NCI-H2081 treated with DMSO at 0.1 percent for 48 hours (cell line): ENCODE measurements around the gene HEPN1.

Experiments
- DNase-seq: peaks from one replicate; lab custom pipeline; 2025; lab: John Stamatoyannopoulos, UW

The HEPN1 gene

DNA sequence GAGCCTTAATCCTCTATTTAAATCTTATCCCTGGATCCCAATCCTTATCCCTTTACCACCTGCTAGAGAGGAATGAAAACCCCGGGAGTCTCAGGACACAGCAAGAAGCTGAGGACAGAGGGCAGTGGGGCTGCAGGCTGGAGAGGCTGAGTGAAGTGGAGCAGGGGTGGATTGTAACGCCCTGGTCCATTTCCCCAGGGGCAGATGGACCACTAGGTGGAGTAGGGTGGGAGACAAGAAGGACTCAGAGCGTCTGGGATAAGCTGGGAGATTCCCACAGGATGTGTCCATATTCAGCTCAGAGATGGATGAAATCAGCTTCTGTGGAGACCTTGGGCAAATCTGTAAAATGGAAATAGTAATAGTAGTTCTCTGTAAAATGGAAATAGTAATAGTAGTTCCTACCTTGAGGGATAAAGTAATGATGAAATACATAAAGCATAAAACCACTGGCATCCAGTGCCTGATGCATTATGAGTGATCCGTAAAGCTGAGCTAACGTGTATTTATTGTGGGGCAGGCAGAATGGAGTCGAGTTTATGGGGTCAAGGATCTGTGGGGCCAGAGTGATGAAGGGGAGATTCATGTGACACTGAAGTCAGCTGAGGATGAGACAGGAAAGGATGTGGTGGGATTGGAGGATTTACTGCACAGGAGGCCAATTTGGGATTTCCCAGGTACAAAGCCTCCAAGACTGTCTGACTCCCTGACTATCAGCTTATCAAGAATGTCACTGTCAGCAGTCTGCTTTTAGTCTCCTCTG lies 19.5 kb upstream of the HEPN1 start:
- DNase-seq, result no peak

DNA sequence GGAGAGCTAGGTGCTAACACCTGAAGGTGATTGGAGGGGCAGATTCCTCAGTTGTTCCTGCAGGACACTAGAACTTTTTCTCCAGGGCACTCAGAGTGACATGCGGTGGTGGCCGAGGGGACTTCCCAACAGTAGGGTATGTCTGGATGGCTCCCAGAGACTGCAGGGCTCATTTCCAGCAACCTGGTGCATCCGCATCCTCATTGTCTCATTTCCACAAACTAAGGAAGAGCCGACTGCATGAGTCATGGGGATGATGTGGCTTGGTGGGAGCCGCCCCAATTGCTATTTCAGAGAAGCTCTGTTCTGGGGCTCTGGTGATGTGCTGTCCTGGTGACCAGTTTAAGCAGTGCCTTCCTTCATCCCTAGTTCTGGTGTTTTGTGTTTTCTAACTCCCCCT lies 18.6 kb upstream of the HEPN1 start:
- no peak for DNase-seq

DNA sequence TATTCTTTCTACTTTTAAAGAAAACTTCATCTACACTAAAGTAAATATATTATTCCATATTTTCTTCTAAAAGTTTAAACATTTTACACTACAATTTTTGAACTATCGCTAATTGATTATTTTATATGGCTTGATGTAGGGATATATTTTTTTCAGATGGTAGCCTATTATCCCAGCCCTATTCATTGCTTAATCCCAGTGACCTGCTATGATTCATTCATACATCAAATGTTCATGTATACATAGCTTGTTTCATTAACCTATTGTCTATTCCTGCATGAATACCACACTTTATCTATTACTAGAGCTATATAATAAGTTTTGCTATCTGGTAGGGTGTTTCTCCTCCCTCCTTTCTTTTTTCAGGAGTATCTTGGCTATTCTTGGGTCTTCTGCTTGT lies 16.4 kb upstream of the HEPN1 start:
- DNase-seq, result no peak

DNA sequence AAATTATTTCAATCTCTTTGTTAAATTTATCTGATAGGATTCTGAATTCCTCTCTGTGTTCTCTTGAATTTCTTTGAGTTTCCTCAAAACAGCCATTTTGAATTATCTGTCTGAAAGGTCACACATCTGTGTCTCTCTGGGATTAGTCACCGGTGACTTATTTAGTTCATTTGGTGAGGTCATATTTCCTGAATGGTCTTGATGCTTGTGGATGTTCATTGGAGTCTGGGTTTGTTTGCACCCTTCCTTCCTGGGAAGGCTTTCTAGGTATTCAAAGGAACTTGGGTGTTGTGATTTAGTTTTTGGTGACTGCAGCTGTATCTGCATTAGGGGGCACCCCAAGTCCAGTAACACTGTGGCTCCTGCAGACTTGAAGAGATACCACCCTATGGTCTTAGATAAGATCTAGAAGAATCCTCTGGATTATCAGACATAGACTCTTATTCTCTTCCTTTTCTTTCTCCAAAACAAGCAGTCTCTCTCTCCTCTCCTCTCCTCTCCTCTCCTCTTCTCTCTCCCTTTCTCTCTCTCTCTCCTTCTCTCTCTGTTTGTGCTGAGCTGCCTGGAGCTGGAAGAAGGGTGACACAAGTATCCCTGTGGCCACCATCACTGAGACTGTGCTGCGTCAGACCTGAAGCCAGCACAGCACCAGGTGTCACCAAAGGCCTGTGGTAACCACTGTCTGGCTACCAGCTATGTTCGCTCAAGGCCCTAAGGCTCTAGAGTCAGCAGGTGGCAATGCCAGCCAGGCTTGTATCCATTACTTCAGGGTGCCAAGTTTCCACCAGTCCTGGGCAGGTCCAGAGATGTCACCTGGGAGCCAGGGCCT lies 3.3 kb upstream of the HEPN1 start:
- DNase-seq, result no peak

DNA sequence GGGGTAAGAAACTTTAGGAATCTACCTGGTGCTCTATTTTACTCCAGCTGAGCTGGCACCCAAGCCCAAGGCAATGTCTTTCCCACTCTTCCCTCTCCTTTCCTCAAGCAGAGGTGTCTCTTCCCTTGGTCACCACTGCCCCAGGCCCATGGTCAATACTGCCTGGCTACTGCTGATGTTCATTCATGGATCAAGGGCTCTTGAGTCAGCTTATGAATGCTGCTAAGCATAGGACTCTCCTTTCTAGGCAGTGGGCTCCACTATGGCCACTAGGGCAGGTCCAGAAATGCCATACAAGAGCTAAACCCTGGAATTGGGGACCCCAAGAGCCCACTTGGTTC lies 2.7 kb upstream of the HEPN1 start:
- DNase-seq, result no peak

DNA sequence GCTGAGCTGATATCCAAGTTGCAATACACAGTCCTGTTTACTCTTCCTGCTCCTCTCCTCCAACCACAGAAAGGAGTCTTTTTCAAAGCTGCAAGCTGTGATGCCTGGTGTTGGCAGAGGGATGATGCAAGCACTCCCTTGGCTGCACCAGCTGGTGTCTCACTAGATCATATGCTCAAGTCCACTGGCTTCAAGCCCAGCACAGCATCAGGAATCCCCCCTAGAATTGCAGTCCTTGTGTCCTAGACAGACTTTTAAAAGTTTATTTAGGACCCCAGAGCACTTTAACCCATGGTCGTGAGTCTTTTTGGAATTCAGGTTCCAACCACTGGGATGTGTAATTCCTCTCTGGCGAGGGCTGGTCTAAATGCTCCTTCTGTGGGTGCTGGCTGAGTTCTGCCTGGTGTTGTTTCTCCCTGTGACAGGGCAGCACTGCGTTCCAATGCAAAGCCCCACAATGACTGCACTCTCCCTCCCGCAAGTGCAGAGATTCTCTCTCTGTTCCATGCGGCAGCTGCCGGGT lies 1.9 kb upstream of the HEPN1 start:
- no peak for DNase-seq

DNA sequence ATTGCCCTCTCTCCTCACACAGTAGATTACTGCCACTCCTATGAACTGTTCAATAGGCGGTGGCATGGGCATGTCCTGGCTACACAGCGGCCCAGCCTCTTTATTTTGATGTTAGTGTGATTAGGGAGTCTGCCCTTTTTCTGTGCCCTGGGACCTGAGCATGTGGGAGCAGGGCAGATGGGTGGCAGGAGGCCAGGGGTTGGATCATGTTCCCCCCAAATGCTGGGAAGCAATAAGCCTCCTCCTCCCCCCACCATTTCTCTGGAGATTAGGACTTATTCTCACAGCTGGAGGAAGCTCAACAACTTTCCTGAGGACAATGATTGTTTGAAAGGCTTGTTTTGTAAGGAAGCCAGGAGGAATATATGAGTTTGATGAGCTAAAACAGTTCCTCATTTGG lies 848 bp downstream of the HEPN1 start:
- no peak for DNase-seq

DNA sequence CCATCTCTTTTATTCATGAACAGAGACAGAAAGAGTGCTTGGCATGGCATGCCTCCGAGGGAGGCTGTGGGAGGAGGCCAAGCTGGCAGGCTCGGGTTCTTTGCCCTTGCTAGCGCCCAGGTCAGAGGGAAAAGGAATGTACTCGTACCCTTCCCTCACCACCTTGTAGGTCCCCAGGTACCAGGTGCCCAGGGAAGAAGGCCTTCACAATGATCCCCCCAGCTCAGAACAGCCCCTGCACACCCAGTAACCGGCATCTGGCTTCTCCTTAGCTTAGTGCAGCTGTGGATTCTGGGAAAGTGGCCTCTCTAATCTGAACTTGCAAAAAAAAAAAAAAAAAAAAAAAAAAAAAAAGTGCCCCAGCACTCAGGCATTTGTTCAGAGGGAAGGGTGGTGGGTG lies 1.3 kb downstream of the HEPN1 start:
- DNase-seq, result no peak

DNA sequence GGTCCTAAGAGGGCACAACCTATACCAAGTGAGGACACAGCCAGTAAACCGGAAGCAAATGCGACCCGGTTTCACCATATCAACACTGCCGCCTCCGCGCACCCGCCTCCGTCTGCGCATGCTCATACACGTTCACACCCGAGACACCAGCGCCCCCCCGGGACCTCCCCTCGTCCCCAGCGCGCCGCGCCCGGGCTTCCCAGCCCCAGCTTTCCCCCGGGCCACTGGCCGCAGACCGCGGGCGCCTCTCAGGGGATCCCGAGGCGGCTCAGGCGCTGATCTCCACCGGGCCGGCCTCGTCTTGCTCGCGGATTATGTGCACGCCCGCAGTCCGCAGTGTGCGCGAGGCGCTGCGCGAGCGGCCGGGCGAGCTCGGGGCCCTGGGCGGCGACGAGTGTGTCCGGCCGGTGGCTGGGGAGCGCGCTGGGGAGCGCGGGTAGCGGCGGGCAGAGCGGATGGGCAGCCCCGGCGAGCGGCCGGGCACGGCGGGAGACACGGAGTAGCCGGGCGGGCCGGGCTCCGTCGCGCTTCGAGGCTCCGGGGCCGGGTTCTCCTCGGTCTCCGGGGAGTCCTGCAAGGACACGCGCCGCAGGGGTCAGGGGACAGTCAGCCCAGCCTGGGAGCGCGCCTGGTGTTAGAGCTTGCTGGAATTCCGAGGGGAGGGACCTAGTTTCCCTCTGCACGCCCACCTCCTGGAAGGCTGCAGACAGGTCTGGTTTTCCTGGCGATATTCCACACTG lies 2.0 kb downstream of the HEPN1 start:
- no peak for DNase-seq

DNA sequence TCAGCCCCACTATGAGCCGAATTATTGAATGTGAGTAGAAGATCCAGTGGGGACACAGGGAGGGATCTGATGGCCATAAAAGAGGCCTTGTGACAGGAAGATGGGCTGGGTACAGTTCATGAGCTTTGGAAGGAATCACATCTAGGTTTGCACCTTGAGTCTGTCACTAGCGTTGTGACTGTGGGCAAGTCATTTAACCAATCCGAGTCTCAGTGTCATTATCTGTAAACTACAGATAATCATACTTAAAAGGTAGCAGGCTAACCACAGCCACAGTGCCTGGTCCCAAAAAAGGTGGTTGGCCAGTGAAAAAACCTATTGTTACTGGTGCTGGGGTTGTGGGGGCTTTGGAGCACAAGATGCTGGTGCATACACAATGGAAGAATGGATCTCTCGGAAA lies 3.8 kb downstream of the HEPN1 start:
- no peak for DNase-seq

DNA sequence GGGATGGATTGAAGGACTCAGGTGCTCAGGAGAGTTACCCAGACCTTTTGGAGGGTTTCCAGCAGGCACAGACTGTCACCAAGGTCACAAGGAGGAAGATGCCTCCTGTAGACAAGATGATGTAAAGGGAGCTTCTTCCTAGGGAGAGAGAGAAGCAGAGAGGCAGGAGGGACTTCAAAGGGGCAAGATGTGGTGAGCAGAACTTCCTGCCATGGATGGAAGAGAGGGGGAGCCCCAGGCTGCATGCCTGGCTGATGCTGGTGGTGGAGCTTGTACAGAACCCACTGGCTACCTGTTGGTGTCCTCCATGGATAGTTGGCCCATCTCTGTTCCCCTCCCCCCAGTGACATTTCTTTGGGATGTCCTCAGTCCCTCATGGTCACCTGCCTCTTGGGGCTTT lies 4.2 kb downstream of the HEPN1 start:
- DNase-seq, result no peak

DNA sequence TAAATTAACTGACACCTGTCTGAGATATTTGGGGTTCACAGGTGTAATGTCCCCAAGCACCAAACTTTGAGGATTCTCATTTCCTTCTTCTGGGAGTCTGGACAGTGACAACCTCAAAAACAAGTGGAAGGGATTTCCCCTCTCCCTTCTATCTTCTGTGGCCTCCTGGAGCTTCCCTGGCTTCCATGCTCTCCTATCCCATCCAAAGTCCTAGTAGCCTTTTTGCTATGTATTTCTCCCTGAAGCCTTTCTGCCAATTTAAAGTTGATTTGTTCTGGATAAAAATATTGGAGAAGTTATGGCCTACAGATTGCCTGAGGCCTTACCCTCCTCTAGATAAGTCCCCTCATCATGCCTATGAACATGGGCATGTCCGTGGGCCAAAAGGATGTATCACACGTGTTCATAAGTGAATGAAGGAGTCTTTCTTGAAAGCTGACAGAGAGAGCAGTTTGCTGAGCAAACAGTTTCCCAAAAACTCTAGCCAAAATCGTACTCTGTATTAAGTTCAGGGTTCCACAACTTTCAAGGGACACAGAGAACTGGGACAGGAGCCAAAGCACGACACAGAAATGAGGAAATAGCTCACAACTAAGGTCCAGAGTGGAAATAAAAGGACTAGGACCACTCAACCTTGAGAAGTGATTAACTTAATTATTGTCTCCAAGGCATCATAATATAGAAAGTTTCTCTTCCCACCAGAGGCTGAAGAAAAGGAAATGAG lies 10.1 kb downstream of the HEPN1 start:
- no peak for DNase-seq

DNA sequence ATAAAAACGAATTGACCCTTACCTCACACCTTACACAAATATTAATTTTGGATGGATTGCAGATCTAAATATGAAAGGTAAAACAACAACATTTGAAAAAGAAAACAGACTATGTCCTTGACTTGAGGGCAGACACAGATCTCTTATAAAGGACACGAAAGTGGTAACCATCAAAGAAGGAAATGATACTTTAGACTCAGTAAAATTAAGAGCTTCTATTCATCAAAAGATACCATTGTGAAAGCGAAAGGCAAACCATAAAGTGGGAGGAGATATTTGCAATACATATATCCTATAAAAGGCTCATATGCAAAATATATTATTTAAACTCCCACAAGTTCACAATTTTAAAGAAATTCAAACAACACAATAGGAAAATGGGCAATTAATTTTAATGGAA lies 11.7 kb downstream of the HEPN1 start:
- no peak for DNase-seq

DNA sequence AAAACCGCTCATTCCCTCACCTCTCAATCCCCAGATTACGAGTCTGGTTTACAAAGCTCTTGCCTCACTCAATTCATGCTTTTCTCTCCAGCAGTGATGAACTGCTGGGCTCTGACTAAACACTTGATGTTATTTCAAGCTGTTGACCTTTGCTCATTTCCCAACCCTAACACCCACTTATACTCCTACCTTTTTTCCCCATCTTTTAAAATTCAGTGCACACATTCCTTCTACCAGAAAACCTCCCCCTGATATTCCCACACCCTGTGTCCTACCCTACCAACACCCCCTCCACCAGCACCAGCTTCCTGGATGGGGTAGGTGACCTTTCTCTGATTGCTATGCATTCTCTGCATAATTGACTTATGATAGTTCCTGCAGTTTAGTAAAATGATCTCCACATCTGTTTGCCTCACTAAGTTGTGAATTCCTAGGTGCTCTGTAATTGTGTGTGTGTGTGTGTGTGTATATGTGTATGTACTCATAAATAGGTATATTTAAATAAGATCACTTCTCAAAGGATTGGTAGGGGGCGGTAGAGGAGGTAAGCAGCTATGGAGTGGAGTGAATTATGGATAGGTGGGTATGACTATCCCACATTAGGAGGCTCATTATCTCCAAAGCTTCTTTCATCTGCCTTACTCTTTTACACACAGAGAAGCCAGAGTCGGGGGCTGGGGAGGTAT lies 16.0 kb downstream of the HEPN1 start:
- DNase-seq, result no peak

DNA sequence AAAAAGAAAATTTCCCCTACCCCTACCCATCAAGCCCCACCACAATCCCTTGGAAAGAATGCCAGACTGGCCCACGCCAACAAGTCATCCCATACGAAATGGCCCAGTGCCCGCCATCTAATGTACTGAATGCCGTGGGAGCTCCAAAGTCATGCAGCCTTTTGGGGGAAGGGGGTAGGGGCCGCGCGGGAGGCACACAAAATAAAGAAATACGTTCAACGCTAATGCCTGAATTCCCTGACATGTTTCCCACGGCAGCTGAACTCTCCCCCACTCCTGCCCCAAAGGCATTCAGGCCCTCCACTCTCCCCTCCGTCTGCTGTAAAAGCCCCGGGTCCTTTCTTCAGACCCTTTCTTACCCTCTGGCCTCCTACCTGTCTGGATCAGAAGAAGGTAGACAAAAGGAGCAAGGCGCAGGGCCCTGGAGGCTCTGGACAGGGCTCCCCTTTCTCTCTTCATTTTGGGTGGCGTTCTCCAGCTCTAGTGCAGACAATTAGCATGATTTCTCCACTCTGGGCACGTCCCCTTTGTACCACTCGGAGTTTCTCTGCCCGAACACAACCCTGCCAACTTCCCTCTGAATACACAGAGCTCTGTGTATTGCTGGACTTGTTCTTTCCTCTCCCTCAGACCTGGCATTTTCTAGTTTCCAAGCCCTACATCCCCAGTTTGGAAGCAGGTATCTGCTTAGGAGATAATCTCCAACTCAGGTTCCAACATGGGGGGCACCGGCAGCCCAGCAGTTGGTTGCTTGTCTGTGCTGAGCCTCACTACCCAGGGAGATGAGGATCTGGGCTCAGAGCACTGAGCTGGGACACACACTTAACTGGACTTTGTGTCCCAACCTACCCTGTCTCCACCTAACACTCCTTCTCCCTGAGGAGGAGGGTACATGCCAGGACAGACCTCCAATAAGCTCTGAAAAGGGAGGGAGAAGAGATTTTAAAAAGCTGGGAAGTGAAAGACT lies 16.8 kb downstream of the HEPN1 start, which contains the start of gene HEPACAM:
Gene HEPACAM, minus strand, starts transcription at position 500 of the 967 bp plus-strand sequence. Its CDS starts 41 bp downstream, at position 459.
- no peak for DNase-seq

DNA sequence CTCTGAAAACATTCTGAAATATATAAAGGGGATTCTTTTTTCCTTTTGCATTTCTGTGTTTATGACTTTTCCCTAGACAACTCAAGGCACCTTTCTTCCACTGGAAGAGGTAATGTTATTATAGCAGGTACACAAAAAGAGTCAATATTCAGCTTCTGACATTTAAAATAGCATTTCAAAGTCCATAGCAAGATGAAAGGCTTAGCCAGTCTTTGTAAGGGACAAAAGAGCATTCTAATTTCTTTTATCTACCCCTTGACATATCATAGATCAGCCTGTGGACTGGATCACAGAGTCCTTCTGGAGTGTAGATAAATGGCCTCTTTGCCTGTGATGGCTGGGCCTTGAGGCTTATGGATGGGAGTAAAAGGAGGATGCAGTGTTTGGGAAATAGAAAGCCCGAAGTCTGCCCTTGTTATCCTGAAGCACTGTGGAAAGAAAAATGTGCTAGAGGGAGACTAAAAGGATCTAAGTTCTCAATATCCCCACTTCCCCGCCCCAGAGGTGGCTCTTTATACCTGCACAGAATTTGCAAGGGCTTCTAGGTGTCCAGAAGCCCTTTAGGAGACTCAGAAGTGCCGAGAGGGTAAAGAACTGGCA lies 18.4 kb downstream of the HEPN1 start:
- no peak for DNase-seq

DNA sequence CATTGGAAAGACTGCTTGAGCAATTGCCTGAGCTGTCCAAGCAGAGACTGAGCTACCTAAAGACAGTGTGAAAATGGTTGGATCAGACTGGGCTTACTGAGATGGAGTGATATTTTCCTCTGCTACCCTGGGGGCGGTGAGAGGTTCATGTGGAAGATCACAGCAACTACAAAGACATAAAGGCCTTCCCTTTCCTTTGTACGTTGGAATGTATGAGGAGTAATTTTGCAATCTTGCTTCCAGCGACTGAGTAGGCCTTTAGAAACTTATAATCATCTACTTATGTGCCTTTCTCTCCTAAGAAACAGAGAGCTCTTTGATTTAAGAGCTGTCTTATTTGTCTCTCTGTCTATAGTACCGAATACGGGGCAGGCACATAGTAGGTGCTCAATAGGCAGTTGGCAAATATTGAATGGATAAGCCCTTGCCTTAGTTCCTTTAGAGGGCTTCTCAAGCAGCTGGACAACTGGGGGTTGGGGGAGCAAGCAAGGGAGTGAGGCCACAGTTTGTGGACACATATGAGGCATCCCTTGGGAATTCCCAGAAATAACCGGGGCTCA lies 19.2 kb downstream of the HEPN1 start:
- DNase-seq, result no peak

DNA sequence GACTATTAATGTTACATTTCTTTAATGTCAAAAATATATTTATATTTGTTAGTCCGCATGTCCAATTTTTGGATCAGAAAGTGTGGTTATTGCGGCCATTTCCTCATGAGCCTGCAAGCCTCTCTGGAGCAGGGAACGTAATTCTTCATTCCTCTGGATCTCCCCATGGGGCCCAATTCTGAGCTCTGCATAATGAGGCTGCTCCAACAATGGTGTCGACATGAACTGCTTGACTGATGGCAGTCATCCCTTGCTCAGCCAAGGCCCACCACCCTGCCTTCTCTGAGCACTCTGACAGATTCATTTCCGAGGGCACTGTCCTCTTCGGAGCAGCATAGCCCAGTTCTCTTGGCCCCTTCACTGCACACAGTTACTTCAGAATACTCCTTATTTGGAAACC lies 19.9 kb downstream of the HEPN1 start:
- DNase-seq, result no peak

DNA sequence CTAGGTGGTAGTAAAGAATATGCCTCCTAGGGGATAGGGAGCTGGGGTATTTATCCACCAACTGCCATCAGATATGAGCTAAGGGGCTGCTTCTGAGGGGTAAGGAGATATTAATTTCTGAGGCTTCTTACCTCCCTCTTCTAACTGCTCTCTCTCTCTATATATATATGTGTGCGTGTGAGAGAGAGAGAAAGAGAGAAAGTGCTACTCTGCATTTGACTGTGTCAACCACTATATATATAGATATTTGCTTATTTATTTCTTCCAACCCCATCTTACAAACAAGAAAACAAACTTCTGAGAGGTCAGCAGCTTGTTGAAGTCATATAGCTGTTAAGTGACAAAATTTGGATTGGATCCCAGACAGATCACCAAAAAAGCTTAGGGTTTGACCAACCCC lies 22.7 kb downstream of the HEPN1 start:
- no peak for DNase-seq
